Thoracic aorta (tissue), 2 donors: Measurements from ENCODE around the gene MAMDC4. TPM values are rescaled to one million over a fixed set of nuclear protein-coding genes. Genes with fewer than 3 reads are reported as not detected.

Source experiments
- ATAC-seq: fragments of 150-250 bp; one replicate; pipeline ENCODE4 v1.8.0; 2017; ENCODE audit warnings: low read depth; ENCODE audit not compliant: insufficient number of reproducible peaks, low FRiP score
- DNase-seq: peaks from one replicate; pipeline ENCODE4 v3.0.0-alpha.2; 2020; ENCODE audit warnings: low spot score
- H3K27ac ChIP-seq, 2 donors: fragments of 200-600 bp; sonication (generic); 1 replicate in 1 of 2; 2 replicates in 1 of 2; pipeline ENCODE4 v1.5.1; 2016; ENCODE audit warnings: mild to moderate bottlenecking in 2 of 2, moderate library complexity in 2 of 2
- H3K27me3 ChIP-seq: fragments of 200-600 bp; sonication (generic); replicated peaks from 2 replicates; pipeline ENCODE4 v1.6.0; 2016; ENCODE audit warnings: mild to moderate bottlenecking; ENCODE audit not compliant: insufficient read depth
- H3K36me3 ChIP-seq: fragments of 200-600 bp; sonication (generic); one replicate; pipeline ENCODE4 v1.5.1; 2016
- H3K4me1 ChIP-seq, 2 donors: fragments of 200-600 bp; sonication (generic); 1 replicate in 1 of 2; 2 replicates in 1 of 2; pipeline versions ENCODE4 v1.5.1 to v1.6.0; 2016; ENCODE audit warnings: low read depth in 2 of 2, mild to moderate bottlenecking in 1 of 2; ENCODE audit not compliant: control insufficient read depth in 1 of 2
- H3K4me3 ChIP-seq: fragments of 200-600 bp; sonication (generic); 2 replicates; pipeline ENCODE4 v1.5.1; 2016; ENCODE audit warnings: mild to moderate bottlenecking
- H3K9me3 ChIP-seq: fragments of 200-600 bp; sonication (generic); 2 replicates; pipeline ENCODE4 v1.5.1; 2016
- total RNA-seq, 2 donors: library from RNA; depleted of rRNA; stranded (reverse); fragments of >200 nt; gene quantifications; one replicate each; pipeline versions ENCODE4 v1.1.0 to v1.2.3, GENCODE V29; 2016
- TF ChIP-seq, protein P1 (sequence below): fragments of 200-600 bp; sonication (generic); IDR thresholded peaks from one replicate; pipeline ENCODE4 v1.5.1; 2019; ENCODE audit warnings: antibody characterized with exemption

Gene MAMDC4
- total RNA-seq, 2 donors from 2014 or later = 1.8 to 2.8 TPM

DNA sequence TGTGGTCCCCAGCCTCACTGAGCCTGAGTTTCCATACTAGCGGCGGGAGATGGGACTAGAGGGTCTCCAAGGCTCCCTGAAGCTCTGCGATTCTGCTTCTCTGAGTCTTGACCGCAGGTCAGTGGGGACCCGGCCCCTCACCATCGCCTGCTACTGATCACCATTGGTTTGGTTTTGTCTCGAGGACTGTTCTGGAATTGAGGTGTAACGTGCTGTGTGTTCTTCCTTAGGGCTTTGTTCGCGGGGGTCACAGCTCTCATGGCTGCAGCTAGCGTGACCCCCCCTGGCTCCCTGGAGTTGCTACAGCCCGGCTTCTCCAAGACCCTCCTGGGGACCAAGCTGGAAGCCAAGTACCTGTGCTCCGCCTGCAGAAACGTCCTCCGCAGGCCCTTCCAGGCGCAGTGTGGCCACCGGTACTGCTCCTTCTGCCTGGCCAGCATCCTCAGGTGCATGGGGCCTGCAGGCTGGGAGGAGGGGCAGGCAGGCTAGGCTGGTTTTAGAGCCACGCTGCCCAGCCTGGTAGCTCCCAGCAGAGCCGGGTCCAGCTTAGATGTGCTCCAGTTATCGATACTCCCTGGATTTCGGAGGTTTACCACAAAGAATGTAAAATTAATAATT is 46.4 kb downstream of the MAMDC4 start:
- Histone ChIP-seq H3K4me1 (peaks cover 18 to 36% of the 10 kb centered on the region in 2 donors), H3K27me3 (no peaks in the 10 kb centered on the region), H3K9me3 (no peaks in the 10 kb centered on the region), H3K4me3 (no peak overlapping the region), H3K27ac (no peak overlapping the region), H3K36me3 (peaks cover 3% of the 10 kb centered on the region)
- TF ChIP-seq, protein P1, sequence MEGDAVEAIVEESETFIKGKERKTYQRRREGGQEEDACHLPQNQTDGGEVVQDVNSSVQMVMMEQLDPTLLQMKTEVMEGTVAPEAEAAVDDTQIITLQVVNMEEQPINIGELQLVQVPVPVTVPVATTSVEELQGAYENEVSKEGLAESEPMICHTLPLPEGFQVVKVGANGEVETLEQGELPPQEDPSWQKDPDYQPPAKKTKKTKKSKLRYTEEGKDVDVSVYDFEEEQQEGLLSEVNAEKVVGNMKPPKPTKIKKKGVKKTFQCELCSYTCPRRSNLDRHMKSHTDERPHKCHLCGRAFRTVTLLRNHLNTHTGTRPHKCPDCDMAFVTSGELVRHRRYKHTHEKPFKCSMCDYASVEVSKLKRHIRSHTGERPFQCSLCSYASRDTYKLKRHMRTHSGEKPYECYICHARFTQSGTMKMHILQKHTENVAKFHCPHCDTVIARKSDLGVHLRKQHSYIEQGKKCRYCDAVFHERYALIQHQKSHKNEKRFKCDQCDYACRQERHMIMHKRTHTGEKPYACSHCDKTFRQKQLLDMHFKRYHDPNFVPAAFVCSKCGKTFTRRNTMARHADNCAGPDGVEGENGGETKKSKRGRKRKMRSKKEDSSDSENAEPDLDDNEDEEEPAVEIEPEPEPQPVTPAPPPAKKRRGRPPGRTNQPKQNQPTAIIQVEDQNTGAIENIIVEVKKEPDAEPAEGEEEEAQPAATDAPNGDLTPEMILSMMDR = no peak
- DNase-seq (no peak), ATAC-seq (no peak)

DNA sequence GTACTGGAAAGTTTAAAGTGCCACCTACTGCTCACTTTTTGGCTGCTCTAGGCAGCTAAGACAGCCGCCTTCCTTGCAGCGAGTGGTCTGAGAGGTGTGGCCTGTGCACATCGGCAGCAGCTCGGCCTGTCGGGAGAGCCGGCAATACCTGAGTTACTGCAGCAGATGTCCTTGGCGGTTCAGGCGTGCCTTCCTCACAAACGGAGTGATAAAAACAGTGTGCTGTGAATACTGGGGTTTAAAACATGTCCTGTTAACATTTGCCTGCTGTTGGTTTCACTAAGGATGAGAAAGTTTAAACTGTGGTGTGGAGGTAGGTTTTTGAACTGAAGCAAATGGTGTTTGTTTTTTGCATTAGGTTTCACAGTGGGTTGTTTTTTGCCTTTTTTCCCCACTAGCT is 47.0 kb downstream of the MAMDC4 start:
- peaks cover 18 to 40% of the 10 kb centered on the region in 2 donors for H3K4me1 ChIP-seq
- ATAC-seq = no peak
- H3K27ac ChIP-seq = no peak overlapping the region
- no peaks in the 10 kb centered on the region for H3K27me3 ChIP-seq
- peaks cover 3% of the 10 kb centered on the region for H3K36me3 ChIP-seq
- DNase-seq = no peak
- H3K4me3 ChIP-seq = no peak overlapping the region
- TF ChIP-seq, protein P1 = no peak
- no peaks in the 10 kb centered on the region for H3K9me3 ChIP-seq

DNA sequence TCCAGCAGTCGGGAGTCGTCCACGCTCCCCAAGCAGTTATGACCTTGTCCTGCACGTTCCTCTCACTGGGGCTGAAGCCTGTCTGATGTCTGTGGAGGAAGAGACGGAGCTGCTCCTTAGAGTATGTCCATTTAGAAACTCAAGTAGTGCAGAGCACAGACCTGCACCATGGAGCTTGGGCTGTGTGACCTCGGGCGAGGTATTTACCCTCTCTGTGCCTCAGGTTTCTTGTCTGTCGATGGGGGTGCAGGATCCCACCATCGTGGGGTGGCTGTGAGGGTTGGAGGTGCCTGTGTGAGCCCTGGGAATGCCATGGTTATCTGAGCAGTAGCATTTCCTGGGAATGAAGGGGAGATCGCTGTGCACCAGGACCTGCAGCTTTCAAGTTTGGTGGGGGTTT is 48.4 kb downstream of the MAMDC4 start:
- Histone ChIP-seq H3K4me3 (no peak overlapping the region), H3K27me3 (no peaks in the 10 kb centered on the region), H3K36me3 (no peaks in the 10 kb centered on the region), H3K4me1 (peaks cover 18 to 40% of the 10 kb centered on the region in 2 donors), H3K27ac (peak overlapping the region in 1 of 2 donors; percentile 77), H3K9me3 (no peaks in the 10 kb centered on the region)
- DNase-seq (no peak), ATAC-seq (no peak)
- TF ChIP-seq, protein P1 = no peak

DNA sequence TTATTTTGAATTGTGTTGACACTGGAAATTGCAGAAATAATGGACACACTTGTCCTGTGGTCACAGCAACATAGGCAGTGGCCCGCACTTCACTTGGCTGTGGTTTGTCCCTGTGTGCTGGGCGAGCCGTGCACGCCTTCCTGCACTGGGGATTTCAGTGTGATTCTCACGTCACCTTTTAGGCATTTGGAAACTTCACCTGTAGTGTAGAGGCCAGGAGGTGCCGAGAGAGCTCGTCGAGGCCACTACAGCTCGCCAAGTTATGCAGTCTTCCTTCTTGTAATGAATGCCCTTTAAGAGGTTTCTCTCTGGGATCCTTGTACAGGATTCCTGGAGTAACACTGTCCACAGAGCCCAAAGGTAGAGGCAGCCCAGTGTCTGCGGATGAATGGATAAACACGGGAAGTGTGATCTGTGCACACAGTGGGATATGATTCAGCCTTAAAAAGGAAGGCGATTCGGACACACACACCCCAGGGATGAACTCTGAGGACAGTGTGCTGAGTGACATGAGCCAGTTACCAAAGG is 48.9 kb downstream of the MAMDC4 start:
- H3K36me3 ChIP-seq = no peaks in the 10 kb centered on the region
- ATAC-seq (no peak), DNase-seq (no peak)
- H3K27ac ChIP-seq = peak overlapping the region; percentile 70 to 77
- no peak overlapping the region for H3K4me3 ChIP-seq
- TF ChIP-seq, protein P1 = no peak
- H3K27me3 ChIP-seq = no peaks in the 10 kb centered on the region
- no peaks in the 10 kb centered on the region for H3K9me3 ChIP-seq
- peaks cover 18 to 40% of the 10 kb centered on the region in 2 donors for H3K4me1 ChIP-seq

DNA sequence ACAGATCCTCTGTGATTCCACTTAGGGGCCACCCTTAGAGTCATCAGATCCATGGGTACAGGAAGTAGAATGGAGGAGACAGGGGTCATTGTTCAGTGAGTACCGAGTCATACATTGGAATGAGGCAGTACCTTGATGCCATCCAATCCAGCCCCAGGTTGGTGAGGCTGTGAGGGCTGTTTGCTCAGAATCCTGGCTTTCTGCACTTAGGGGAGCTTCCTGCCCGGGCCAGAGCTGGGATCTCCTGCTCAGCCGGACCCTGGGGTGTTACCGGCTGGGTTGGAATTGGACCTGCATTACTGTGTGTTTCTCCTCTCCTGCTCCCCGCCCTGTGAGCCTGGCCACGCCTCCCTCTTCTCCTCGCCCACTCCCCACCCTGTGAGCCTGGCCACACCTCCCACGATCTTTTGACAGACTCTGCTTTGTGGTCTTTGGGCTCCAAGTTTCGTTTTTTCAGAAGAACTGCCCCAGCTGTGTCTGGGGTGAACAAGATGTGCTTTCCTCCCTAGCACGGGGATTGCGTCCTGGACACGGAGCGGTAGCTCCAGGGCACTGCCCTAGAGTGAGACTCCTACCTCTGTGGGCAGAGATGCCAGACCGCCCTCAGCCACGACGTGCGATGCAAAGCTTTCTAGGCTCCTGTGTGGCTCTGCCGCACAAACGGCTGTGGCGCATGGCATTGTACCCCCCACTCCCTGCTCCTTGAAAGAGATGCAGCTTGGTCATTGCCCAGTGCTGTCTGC is 49.5 kb downstream of the MAMDC4 start:
- H3K4me3 ChIP-seq = peak overlapping the region; percentile 54
- TF ChIP-seq, protein P1 = no peak

More for the DNA sequence above, 49.5 kb downstream of the MAMDC4 start:
- no peaks in the 10 kb centered on the region for H3K9me3 ChIP-seq
- H3K27ac ChIP-seq = peak overlapping the region; percentile 70 to 77
- no peak for DNase-seq
- ATAC-seq = no peak
- H3K36me3 ChIP-seq = no peaks in the 10 kb centered on the region
- H3K27me3 ChIP-seq = no peaks in the 10 kb centered on the region
- peaks cover 18 to 40% of the 10 kb centered on the region in 2 donors for H3K4me1 ChIP-seq
